ENCODE data around the gene AEBP1.

The AEBP1 gene

GRCh38 chr7:44145479-44145968 is 41.4 kb downstream of the AEBP1 start:
- DNase-seq = peak; percentile 35

- peak; percentile 75 for DNase-seq
These were observed 42.1 kb downstream of the AEBP1 start for GRCh38 chr7:44145969-44146911.

GRCh38 chr7:44147026-44147991 is 43.2 kb downstream of the AEBP1 start:
- DNase-seq = no peak

- no peak for DNase-seq
These were observed 44.0 kb downstream of the AEBP1 start for GRCh38 chr7:44148166-44148565.

- DNase-seq = no peak
These were observed 44.9 kb downstream of the AEBP1 start for GRCh38 chr7:44148961-44149536.

GRCh38 chr7:44149571-44150465 is 45.7 kb downstream of the AEBP1 start:
- DNase-seq = no peak

GRCh38 chr7:44150466-44150832 is 46.3 kb downstream of the AEBP1 start:
- DNase-seq = no peak

GRCh38 chr7:44150966-44151941 is 47.1 kb downstream of the AEBP1 start:
- DNase-seq = no peak

GRCh38 chr7:44151956-44152355 is 47.8 kb downstream of the AEBP1 start:
- DNase-seq = no peak

- DNase-seq = no peak
These were observed 49.1 kb downstream of the AEBP1 start for GRCh38 chr7:44152971-44153947.

- no peak for DNase-seq
These were observed 49.8 kb downstream of the AEBP1 start for GRCh38 chr7:44153948-44154335.

GRCh38 chr7:44154703-44155102 is 50.6 kb downstream of the AEBP1 start:
- no peak for DNase-seq

GRCh38 chr7:44155191-44156185 is 51.3 kb downstream of the AEBP1 start:
- no peak for DNase-seq

- no peak for DNase-seq
These were observed 52.4 kb downstream of the AEBP1 start for GRCh38 chr7:44156453-44157010.

GRCh38 chr7:44157116-44158080 is 53.3 kb downstream of the AEBP1 start:
- no peak for DNase-seq

GRCh38 chr7:44158096-44158872 is 54.1 kb downstream of the AEBP1 start:
- DNase-seq = no peak
